Neural crest cell (in vitro differentiated cells): Measurements from ENCODE around the gene PPAN. TPM values are rescaled to one million over a fixed set of nuclear protein-coding genes. Genes with fewer than 3 reads are reported as not detected.

ENCODE experiments used
- DNase-seq: peaks from one replicate; pipeline ENCODE4 v3.0.0; 2021; ENCODE audit warnings: low read depth, mixed read lengths, low spot score
- H3K27ac Mint-ChIP-seq: one replicate; pipeline ENCODE4 v1.8.0; 2021; ENCODE audit warnings: mild to moderate bottlenecking, mixed read lengths; ENCODE audit not compliant: unreplicated experiment
- H3K27me3 Mint-ChIP-seq: 2 replicates; pipeline ENCODE4 v1.8.0; 2021; ENCODE audit warnings: low read depth, mild to moderate bottlenecking, mixed read lengths
- H3K36me3 Mint-ChIP-seq: 2 replicates; pipeline ENCODE4 v1.8.0; 2021; ENCODE audit warnings: low read depth, mild to moderate bottlenecking, mixed read lengths
- H3K4me1 Mint-ChIP-seq: 2 replicates; pipeline ENCODE4 v1.8.0; 2021; ENCODE audit warnings: mixed read lengths
- H3K4me3 Mint-ChIP-seq: one replicate; pipeline ENCODE4 v1.8.0; 2021; ENCODE audit warnings: mild to moderate bottlenecking, mixed read lengths
- H3K9me3 Mint-ChIP-seq: 2 replicates; pipeline ENCODE4 v1.8.0; 2021; ENCODE audit warnings: mixed read lengths
- CTCF ChIP-seq: fragments of 200-600 bp; sonication (generic); conservative IDR thresholded peaks from 2 replicates; pipeline ENCODE4 v1.5.0; 2021; ENCODE audit warnings: antibody characterized with exemption, mild to moderate bottlenecking
- total RNA-seq: library from RNA; stranded (reverse); gene quantifications from 2 replicates; pipeline ENCODE4 v1.2.1, GENCODE V29; 2021

PPAN gene
- total RNA-seq, 1 donor from 2014 or later, result 77.8 TPM

DNA sequence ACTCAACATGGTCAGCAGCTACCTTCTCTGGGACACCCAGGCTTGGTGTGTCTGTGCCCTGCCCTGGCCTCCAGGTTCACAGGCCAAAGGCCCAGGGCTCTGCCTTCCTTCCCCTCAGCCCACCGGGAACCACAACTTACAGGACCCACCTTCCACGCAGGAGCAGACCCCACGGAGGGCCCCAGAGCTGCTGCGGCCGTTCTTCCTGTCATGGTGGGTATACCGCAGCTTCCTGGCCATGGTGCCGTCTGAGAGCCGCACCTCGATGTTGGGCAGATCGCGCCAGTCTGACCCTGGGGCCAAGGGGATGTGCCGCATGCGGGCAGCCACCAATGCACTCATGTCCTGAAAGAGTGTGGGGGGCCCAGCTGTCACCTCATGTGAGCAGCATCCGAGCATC, 30.8 kb downstream of the PPAN start:
- Mint-ChIP-seq H3K9me3 (no peaks in the 10 kb centered on the region), H3K36me3 (peaks cover 6% of the 10 kb centered on the region)

GRCh38 chr19:10137751-10138682, 31.9 kb downstream of the PPAN start:
- no peaks in the 10 kb centered on the region for H3K9me3 Mint-ChIP-seq
- no peak overlapping the region for H3K4me3 Mint-ChIP-seq
- H3K27ac Mint-ChIP-seq, result no peak overlapping the region
- DNase-seq, result no peak
- TF ChIP-seq CTCF, result no peak
- no peaks in the 10 kb centered on the region for H3K27me3 Mint-ChIP-seq
- no peaks in the 10 kb centered on the region for H3K4me1 Mint-ChIP-seq
- peaks cover 4% of the 10 kb centered on the region for H3K36me3 Mint-ChIP-seq

More for the DNA sequence above, 30.8 kb downstream of the PPAN start:
- Mint-ChIP-seq H3K27ac (no peak overlapping the region), H3K4me1 (no peaks in the 10 kb centered on the region), H3K27me3 (no peaks in the 10 kb centered on the region), H3K4me3 (no peak overlapping the region)
- no peak for DNase-seq
- TF ChIP-seq CTCF, result no peak

DNA sequence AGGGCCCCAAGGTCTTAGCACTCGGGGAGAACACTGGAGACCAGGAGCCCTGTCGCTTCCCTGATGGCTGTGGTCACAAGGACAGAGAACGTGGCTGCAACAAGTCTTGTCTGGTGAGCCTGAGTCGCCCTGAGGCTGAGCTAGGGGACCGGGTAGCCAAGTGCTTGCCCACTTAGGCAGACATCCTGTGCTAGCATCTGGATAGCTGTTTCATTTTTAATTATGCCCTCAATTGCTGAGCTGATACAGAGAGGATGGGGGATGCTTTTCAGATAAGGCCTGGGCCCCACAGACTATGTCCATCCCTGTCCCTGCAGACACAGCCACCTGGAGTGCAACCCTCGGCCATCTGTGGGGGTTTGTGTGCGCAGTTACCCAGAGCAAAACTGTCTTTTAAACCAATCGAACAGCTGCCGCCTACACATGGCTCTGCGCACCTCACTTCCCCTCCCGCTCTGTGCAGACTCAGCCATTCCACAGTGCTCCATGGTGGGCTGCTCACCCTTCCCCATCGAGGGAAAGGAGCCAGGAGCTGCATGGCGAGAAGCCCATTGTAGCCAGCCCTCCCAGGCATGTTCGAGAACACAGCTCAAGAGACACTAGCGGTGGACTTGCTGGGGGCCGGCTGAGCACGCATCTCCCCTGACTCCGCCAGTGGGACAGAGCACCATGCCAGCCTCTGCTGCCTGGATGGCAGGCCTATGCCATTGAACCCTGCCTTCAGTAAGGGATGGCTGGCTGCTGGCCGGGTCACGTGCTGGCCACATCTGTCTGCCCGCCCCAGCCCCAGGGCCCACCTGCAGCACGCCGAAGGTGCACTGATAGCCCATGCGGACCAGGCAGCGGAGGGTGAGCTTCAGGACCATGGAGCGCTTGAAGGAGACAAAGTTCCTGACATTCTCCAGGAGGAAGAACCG, 33.0 kb downstream of the PPAN start:
- no peaks in the 10 kb centered on the region for H3K4me1 Mint-ChIP-seq
- H3K36me3 Mint-ChIP-seq, result peaks cover 2% of the 10 kb centered on the region
- no peak for DNase-seq
- no peak overlapping the region for H3K4me3 Mint-ChIP-seq
- no peak for TF ChIP-seq CTCF
- no peaks in the 10 kb centered on the region for H3K27me3 Mint-ChIP-seq
- H3K27ac Mint-ChIP-seq, result no peak overlapping the region
- H3K9me3 Mint-ChIP-seq, result no peaks in the 10 kb centered on the region

DNA sequence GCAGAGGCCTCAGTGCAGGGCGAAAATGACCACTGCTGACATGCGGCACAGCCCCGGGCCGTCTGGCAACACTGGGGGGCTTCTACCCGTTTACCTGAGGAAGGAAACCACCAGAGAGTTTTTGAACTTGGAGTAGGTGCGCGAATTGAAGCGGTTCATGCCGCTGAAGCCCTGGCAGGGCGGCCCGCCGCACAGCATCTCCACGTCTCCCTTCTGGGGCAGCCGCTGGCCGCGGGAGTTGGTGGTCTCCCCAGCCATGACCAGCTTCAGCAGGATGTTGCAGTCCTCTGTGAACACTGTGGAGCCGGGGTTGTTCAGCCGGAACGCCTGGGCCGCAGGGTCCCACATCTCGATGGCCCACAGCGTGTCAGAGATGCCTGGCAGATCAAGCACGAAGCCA, 33.8 kb downstream of the PPAN start:
- H3K27ac Mint-ChIP-seq, result no peak overlapping the region
- H3K9me3 Mint-ChIP-seq, result no peaks in the 10 kb centered on the region
- no peaks in the 10 kb centered on the region for H3K4me1 Mint-ChIP-seq
- DNase-seq, result no peak
- no peak for TF ChIP-seq CTCF
- peaks cover 2% of the 10 kb centered on the region for H3K36me3 Mint-ChIP-seq
- H3K4me3 Mint-ChIP-seq, result no peak overlapping the region
- no peaks in the 10 kb centered on the region for H3K27me3 Mint-ChIP-seq

- no peak for TF ChIP-seq CTCF
- H3K4me3 Mint-ChIP-seq, result no peak overlapping the region
- peaks cover 7% of the 10 kb centered on the region for H3K36me3 Mint-ChIP-seq
- no peaks in the 10 kb centered on the region for H3K27me3 Mint-ChIP-seq
- H3K9me3 Mint-ChIP-seq, result no peaks in the 10 kb centered on the region
- no peak overlapping the region for H3K27ac Mint-ChIP-seq
- no peak for DNase-seq
- H3K4me1 Mint-ChIP-seq, result no peaks in the 10 kb centered on the region
Measured at GRCh38 chr19:10141479-10141878, 35.3 kb downstream of the PPAN start.
